Bronchial smooth muscle cell (primary cell): Measurements from ENCODE around the gene OR6B1. TPM values are rescaled to one million over a fixed set of nuclear protein-coding genes. Genes with fewer than 3 reads are reported as not detected.

Experiments
- total RNA-seq: library from RNA; depleted of rRNA; stranded (reverse); fragments of >200 nt; gene quantifications from 2 replicates; pipeline ENCODE4 v1.2.1, GENCODE V29; 2014

The OR6B1 gene
- total RNA-seq: not detected in 2 replicates

GRCh38 chr7:144000020-144000419, at the start of gene OR6B1:
TSS of gene OR6B1 (plus strand) at chr7:144000320. CDS start at chr7:144003997, 3,677 bp downstream.

GRCh38 chr7:143954544-143954943, 45.6 kb upstream of the OR6B1 start, which contains the start of gene OR2F1:
TSS of gene OR2F1 (plus strand) at chr7:143954844. CDS start at chr7:143959971, 5,127 bp downstream.

DNA sequence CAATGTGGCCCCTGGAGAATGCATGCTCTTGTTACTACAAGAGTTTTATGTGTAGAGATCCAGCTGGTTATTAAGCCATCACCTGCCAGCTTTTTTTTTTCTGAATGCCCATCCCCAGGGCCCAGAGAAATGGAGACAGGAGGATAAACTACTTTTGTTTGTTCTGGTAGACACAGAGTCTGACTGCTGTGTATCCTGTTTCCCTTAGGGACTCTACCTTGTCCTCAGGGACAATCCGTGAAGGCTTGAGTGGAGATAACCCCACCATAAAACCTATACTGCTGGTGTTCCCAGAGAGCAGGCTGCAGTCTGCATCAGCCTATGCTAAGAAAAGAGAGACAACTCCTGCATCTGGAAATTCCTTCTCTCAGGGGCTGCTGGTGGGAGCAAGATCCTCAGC, 48.5 kb downstream of the OR6B1 start, which contains the start of gene OR2A5:
OR2A5 (plus strand) TSS at position 301 of the 400 bp plus-strand sequence. CDS start 1,454 bp downstream, outside the sequence.

Other genes with a start within 250 kb of the OR6B1 start
- gene CTAGE6, start 242.6 kb upstream of the OR6B1 start, total RNA-seq: under 0.01 and 0.17 TPM in 2 replicates
- 36.8 and 45.7 TPM in 2 replicates for gene TCAF1, start 98.1 kb upstream of the OR6B1 start, total RNA-seq
- not detected in 2 replicates for gene OR2F2, start 65.1 kb upstream of the OR6B1 start, total RNA-seq
- not detected in 2 replicates for gene OR2F1, start 45.5 kb upstream of the OR6B1 start, total RNA-seq
- gene OR2A5, start 48.6 kb downstream of the OR6B1 start, total RNA-seq: not detected in 2 replicates
- gene OR2A25, start 69.5 kb downstream of the OR6B1 start, total RNA-seq: not detected in 2 replicates
- gene OR2A12, start 86.0 kb downstream of the OR6B1 start, total RNA-seq: not detected in 2 replicates
- gene OR2A2, start 109.3 kb downstream of the OR6B1 start, total RNA-seq: not detected in 2 replicates
- gene OR2A14, start 122.9 kb downstream of the OR6B1 start, total RNA-seq: not detected in 2 replicates
- 0.09 and 0.32 TPM in 2 replicates for gene CTAGE4, start 183.1 kb downstream of the OR6B1 start, total RNA-seq
- gene ARHGEF35, start 195.5 kb downstream of the OR6B1 start, total RNA-seq: 2.5 and 2.7 TPM in 2 replicates
- gene OR2A42, start 239.3 kb downstream of the OR6B1 start, total RNA-seq: under 0.01 TPM in 1 of 2 replicates, not detected in the other